NOMO-1 treated with dmso at 0.1 percent for 144 hours (cell line): ENCODE measurements around the gene OXSR1.
"Not testable (repeated sequence)": the region's sequence is repeated elsewhere in the genome, so short reads cannot be mapped to it uniquely, and the experiment has no call there.

ENCODE experiments used
- DNase-seq: peaks from one replicate; lab custom pipeline; 2025; ENCODE audit not compliant: unreplicated experiment; lab: John Stamatoyannopoulos, UW

The OXSR1 gene

DNA sequence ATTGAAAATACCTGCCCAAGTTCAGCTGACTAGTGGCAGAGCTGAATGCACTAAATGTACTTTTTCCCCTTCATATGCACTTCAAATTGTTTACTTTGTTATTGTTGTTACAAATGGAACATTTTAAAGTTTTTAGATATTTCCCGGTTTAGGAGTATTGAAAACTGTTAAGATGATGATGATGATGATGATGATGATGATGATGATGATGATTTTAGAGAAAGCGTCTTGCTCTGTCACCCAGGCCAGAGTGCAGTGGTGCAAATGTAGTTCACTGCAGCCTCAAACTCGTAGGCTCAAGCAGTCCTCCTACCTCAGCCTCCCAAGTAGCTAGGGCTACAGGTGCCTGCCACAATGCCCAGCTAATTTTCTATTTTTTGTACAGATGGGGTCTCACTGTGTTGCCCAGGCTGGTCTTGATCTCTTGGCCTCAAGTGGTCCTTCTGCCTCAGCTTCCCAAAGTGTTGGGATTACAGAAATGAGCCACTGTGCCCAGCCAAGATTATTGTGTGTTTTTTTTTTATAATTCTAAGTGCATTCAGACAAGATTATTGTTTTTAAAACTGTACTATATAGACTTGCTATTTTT, 54.4 kb downstream of the OXSR1 start:
- DNase-seq = no peak

DNA sequence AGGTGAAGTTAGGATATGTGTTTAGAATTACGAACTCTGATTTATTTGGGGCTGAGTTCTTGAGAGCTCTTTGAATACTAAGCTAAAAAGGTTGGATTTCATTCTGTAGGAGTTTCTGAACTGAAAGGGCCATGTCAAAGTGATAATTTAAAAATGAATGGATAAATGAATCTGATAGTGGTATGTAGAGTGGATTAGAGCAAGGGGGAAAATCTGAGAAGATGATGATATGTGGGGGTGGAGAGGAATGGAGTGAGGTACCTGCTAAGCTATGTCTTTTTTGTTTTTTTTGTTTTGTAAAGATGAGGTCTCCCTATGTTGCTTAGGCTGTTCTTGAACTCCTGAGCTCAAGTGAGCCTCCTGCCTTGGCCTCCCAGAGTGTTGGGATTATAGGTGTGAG, 55.7 kb downstream of the OXSR1 start:
- DNase-seq = no peak

DNA sequence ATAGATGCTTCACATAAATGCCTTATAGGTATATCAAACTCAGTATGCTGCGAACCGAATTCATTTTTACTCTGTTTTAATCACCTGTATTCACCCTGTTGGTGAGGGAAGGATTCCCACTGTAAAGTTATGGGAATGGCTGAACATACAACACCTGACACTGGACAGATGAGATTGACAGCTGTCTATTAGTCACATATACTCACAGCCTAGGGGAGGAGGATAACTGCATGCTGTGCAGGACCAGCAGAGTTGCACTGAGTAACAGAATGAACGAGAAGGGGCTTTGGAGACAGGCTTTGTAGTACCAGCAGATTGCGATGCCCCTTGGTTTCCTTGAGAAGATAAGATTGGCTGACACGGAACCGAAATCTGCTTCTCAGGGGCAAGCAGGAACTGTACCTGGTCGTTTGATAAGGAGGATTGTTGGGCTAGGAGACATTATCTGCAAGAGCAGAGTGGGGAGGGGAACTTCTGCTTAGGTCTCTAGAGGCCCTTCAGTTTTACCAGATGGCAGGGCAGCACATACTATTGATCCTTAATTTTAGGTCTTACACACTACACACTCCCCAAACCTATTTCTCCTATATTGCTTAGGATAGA, 56.8 kb downstream of the OXSR1 start:
- no peak for DNase-seq

DNA sequence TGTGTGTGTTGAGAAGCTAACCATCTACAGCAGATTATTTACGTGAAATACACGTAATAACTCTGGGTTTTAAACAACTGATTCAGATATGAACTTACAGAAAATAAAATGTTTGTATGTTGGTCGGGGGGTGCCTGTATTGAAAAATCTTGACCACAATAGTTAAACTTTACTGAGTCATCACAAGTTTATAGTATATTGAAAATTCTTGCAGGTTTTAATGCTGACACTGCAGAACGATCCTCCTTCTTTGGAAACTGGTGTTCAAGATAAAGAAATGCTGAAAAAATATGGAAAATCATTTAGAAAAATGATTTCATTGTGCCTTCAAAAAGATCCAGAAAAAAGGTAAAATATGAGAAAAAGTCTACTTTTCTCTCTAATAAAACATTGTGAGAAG, 59.0 kb downstream of the OXSR1 start:
- no peak for DNase-seq

DNA sequence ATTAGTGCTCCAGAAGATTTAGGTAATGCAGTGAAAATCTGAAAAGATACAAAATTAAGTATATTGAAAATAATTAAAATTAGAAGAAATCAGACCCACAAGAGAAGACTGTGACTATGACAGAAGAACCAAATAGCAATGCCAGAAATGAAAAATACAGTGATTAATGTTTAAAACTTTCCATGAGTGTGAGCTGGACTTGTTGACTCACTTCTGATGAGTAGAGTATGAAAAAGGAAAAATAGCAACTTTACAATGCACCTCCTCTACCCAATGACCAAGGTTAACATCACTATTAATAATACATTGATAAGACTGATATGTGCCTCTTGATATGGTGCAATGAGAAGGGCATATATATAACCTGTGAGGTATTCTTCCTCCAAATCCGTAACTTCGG, 60.9 kb downstream of the OXSR1 start:
- DNase-seq = no peak

DNA sequence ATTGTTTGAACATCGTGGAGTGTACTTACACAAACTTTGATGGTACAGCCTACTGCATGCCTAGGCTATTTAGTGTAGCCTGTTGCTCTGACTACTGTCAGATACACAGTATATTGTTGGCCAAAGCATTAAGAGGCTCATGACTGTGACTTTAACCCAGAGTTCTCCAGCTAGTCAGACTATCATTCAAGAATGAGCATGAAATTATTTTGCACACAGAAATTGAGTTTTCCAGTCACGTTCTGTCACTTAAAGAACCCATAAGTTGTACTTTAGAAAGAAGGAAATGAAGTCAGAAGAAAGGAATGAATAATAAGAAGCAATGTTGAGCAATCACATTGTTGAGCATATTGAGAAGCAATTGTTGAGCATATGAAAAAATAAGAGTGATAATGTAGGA, 62.7 kb downstream of the OXSR1 start:
- DNase-seq = no peak

DNA sequence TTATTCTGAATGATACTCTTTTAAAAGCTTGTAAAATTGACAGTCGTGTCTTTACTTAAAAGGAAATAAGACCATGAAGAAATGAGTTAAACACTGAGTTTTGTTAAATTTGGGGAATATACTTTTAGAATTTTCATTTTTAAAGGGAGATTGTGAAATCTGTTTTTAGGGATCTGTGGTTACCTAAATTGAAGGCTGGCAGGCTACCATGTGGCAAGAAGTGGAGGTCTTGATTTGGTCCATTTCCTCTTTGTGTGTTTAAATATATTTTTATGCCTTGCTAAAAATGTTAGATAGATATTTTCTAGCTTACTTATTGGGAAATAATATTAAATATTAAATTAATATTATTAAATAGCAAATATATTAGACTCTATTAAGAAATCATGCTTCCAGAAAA, 63.7 kb downstream of the OXSR1 start:
- peak; percentile 39 for DNase-seq

DNA sequence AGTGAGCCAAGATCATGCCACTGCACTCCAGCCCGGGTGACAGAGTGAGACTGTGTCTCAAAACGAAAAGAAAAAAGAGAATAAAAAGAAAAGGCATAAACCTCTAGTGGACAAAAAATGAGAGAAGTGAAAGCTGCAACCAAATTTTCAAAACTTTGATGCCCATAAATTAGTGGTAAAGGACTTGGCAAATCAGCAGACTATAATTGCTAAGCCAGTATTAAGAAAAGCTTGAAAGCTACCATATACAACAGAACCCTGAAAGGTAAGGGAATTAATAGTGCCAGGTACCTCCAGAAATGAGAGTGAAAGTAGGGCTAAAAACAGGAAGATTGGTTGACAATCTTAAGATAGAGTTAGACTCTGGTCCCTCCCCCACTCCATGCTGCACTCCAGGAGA, 67.4 kb downstream of the OXSR1 start:
- DNase-seq = peak; percentile 17

DNA sequence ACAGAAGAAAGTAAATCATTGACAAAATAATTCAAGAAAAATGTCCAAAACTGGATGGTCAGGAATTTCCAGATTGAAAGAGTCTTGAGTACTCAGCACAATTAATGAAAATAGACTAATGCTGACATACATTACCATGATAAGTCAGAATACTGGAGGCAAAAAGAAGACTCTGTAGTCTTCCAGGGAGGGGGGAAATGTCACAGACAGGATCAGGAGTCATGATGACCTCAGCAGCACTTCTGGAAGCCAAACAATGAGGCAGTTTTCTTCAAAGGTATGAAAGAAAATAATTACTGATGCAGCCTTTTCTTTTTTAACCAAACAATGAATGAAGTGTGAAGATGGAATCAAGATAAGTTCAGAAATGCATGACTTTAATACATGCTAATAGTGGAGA, 70.1 kb downstream of the OXSR1 start:
- no peak for DNase-seq

DNA sequence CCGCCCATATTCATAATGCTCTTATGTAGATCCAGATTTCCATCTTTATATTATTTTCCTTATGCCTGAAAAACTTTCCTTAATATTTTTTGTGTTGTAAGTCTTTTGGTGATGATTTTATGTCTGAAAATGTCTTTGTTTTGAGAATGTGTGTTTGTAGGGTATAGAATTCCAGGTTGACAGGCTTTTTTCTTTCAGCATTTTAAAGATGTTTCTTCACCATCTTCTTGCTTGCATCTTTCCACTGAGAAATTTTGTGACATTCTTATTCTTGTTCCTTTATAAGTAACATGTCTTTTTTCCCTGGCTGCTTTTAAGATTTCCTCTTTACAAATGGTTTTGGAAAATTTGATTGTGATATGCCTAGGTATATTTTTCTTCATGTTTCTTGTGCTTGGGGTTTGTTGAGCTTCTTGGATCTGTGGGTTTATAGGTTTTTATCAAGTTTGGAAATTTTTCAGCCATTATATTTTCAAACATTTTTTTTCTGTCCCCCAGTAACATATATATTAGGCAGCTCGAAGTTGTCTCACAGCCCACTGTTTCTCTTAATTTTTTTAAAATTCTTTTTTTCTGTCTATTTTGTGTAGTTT, 73.2 kb downstream of the OXSR1 start:
- no peak for DNase-seq

DNA sequence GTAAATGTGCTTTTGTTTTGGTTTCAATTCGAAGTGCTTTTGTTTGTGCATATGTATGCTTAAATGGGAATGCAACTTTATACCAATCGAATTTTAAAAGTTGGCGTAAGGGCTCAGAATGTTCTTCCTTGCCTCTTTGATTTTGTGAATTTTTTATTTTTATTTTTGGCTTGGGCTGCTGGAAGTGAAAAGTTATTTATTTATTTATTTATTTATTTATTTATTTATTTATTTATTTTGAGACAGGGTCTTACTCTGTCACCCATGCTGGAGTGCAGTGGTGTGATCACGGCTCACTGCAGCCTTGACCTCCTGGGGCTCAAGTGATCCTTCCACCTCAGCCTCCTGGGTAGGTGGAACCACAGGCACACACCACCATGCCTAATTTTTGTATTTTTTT, 77.5 kb downstream of the OXSR1 start:
- not testable (repeated sequence) for DNase-seq

DNA sequence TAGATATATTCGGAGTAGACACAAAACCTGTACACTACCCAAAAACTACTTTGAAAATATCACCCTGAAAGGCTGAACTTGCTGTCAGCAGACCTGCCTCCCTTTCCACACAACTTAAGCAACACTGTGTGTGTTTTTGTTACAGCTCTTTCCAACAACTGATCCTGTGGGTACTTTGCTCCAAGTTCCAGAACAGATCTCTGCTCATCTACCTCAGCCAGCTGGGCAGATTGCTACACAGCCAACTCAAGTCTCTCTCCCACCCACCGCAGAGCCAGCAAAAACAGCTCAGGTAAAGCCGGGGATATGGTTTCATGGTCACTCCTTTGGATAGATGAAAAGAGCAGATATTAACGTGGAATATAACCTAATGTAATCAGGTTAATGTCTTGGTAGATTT, 80.6 kb downstream of the OXSR1 start:
- DNase-seq = no peak

DNA sequence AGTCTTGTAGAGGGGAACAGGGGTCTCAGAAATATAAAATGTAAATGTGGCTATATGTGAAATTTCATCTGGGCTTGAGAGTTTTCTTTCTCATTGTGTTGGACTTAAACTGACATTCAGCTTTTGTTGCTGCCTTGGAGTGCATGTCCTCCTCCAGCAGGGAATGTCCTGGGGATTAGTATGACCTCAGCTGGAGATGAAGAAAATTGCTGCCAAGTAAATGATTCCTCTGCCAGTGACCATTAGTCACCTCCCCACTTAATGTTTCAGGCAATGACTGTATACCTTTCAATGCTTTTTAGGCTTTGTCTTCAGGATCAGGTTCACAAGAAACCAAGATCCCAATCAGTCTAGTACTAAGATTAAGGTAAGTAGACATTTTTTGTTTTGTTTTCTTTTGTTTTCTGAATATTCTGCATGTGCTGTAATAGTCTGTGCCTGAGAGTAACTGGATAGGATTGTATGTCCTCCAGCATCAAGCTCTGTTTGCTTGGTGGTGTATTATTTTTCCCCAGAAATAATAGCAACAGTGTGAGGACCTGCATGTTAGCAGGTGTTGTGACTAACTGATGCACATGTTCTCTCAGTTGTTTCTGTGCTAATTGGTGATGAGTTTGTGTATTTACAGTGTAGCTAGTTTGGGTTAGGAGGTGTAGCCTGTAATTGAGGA, 82.2 kb downstream of the OXSR1 start:
- DNase-seq = no peak

DNA sequence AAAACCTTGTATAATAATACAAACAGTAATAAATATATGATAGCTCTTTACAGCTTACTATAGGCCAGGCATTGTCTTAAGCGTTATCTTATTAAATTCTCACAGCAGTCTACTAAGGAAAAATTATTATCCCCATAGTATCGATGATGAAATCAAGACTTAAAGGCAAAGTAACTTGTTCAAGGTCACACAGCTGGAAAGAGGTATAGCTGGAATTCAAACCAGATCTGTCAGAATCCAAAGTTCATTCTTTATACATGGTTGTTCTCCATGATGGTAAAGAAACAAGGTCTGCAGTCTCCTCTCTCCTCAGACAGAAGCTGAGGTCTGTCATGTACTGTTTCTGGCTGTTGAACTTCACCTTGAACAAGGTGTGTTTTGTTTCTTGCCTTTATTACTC, 84.9 kb downstream of the OXSR1 start:
- no peak for DNase-seq

DNA sequence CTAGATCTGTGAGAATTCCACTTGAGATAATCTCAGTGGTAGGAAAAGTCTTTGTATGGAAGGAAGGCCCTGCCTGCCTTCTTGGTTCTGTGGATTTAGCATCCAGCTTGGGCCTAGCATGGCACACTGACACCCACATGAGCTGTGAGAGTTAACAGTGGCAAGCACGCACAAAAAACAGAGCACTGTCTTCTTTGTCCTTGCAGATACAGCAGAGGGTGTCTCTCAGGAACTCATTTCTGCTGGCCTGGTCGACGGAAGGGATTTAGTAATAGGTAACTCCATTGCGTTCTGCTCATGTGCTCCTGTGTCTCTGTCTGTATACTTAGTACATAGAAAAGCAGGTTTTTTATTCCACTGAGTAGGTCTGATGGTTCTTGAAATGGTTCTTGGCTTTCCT, 85.9 kb downstream of the OXSR1 start:
- DNase-seq = no peak

DNA sequence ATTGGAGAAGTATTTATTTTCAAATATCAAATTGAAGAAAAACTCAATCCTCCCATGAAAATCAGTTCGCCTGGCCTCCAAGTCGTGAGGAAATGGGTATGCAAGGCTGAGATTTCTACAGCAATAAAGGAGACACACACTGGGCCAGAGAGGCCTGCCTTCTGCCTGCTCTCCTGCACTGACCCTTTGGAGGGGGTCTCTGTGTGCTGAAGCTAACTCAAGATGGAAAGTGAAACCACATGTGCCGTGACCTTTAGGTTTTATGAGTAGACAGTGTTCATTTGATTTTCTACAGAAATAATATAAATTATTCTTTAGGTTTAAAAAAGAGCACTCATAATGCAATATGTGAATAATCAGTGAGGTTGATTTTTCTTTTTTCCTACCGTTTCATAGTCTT, 88.4 kb downstream of the OXSR1 start:
- no peak for DNase-seq

DNA sequence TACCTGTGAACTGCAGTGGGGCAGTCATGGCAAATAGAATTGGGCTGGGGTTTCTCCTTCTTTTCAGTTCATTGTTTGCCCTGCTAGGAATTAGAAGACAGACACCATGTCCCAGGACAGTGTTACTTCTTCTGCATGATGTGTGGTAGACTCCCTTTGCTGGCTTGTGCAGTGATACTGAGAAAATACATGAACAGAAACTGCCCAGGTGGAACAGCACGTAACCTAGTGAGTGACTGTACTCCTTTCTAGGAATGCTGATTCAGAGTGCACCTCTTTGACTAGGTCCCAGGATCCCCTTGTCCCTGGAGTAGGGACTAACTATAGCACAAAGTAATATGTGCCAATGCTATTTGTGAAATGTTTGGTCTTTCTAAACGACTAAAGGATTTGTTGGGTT, 89.5 kb downstream of the OXSR1 start:
- no peak for DNase-seq

DNA sequence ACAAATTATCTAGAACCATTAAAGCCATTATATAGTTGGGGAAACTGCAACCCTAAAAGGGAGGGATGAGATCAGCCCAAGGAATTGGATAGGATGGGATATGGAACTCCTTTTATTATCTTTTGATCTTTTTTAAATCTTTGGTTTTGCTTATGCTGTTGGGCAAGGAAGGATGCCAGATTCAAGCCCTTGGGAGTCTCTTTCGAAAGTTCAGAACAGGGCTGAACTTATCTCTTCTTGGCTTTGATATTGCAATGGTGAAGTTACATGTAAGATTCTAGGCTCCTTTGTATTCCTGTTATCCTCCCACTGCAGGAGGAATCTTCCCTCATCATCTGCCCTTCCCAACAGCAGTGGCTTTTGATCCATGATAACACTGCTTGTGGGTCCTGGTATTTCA, 90.3 kb downstream of the OXSR1 start:
- DNase-seq = no peak

DNA sequence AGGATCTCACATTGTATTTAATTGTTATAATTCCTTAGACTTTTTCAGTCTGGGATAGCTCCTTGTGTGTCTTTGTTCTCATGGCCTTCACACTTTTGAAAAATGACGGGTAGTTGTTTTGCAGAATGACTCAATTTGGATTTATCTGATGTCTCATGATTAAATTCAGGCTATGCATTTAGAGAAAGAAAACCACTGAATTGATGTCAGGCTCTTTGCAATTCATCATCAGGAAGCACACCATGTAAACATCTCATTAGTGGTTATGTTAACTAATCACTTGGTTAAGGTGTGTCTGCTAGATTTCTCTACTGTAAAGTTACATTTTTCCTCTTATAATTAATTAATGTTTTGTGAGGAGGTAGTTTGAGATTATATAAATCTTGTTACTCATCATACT, 92.2 kb downstream of the OXSR1 start:
- no peak for DNase-seq

DNA sequence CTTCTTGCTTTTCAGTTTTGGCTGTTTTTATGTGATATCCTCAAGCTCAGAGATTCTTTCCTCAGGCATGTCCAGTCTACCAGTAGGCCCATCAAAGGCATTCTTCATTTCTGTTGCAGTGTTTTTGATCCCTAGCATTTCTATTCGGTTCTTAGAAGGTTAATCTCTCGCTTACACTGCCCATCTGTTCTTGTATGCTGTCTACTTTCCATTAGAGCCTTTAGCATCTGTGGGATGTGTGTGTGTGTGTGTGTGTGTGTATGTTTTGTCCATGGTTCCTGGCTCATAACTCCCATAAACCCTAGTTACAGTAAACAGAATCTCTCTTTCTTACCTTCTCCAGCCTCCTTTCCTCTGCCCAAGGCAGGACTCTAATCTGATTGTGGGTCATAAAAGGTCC, 95.1 kb downstream of the OXSR1 start:
- no peak for DNase-seq

DNA sequence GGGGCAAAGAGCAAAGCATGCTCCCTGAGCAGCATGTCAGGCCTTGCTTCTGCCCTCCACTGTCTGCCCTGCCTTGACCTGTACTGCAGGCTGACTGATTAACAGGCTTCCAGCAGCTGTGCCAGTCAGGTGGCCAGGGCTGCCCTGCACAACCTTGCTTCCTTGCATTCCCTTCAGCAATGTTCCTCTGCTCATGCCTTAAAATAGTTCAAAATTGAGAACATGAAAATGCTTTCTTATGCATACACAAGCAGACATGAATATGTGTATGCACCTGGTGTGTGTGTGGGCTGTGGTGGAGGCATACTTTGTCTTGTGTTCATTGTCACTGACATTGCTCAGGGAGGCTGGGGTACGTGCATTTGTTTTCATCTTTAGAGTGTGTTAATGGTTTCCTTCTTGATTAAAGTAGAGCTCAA, 99.0 kb downstream of the OXSR1 start:
- no peak for DNase-seq

DNA sequence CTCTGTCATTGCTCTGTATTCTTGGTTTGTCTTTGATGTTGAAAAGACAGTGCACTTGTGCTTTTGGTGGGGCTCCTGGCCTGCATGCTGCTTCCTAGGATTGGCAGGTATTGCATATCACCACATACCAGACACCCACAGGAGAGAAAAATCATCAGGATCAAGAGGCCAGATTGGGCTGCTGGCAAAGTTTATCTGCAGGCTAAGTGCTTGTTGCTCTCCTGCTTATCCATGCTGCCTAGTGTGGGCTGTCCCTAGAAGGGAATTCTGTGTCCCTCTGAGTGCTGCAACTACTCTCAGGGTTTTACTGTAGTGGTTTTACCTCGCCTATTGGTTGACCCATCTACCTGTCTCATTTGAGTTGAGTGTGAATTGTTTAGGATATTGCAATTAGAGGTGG, 99.4 kb downstream of the OXSR1 start:
- DNase-seq = no peak
